Stimulated activated naive B cell treated with anti-CD40 and anti-IgM and Interleukin-4, amounts not matched to agents 10 μg/mL and 1 μg/mL and 100 μg/mL, for 72 hours (primary cell): ENCODE data around the gene UCP2.
A peak's percentile ranks its signal among the peaks of the same experiment; 100 is the strongest.

ENCODE experiments used
- ATAC-seq, 2 donors: fragments of 150-1000 bp; cut with Tn5 transposase; replicated peaks; 2 replicates each; pipeline ENCODE4 v1.10.0; 2021; ENCODE audit warnings: moderate library complexity in 1 of 2
- DNase-seq: peaks from one replicate; pipeline ENCODE4 v3.0.0; 2021
- H3K27ac Mint-ChIP-seq: one replicate; pipeline ENCODE4 v1.8.0; 2022; ENCODE audit warnings: mild to moderate bottlenecking, mixed read lengths
- H3K27me3 Mint-ChIP-seq, 2 donors: one replicate each; pipeline ENCODE4 v1.8.0; 2022; ENCODE audit warnings: mixed read lengths in 2 of 2
- H3K36me3 Mint-ChIP-seq, 2 donors: one replicate each; pipeline ENCODE4 v1.8.0; 2022; ENCODE audit warnings: mixed read lengths in 2 of 2, mild to moderate bottlenecking in 1 of 2
- H3K4me1 Mint-ChIP-seq, 2 donors: one replicate each; pipeline ENCODE4 v1.8.0; 2022; ENCODE audit warnings: mixed read lengths in 2 of 2, mild to moderate bottlenecking in 1 of 2
- H3K4me3 Mint-ChIP-seq, 2 donors: one replicate each; pipeline ENCODE4 v1.8.0; 2022; ENCODE audit warnings: mild to moderate bottlenecking in 2 of 2, mixed read lengths in 2 of 2, moderate library complexity in 1 of 2
- H3K9me3 Mint-ChIP-seq, 2 donors: one replicate each; pipeline ENCODE4 v1.8.0; 2022; ENCODE audit warnings: mixed read lengths in 2 of 2, mild to moderate bottlenecking in 1 of 2

Gene UCP2

GRCh38 chr11:74005721-74006517 is 23.3 kb upstream of the UCP2 start:
- Mint-ChIP-seq H3K4me3 (no peak overlapping the region), H3K36me3 (peaks cover 5 to 41% of the 10 kb centered on the region in 2 donors), H3K4me1 (peaks cover 24 to 32% of the 10 kb centered on the region in 2 donors), H3K27ac (no peak overlapping the region), H3K27me3 (no peaks in the 10 kb centered on the region), H3K9me3 (no peaks in the 10 kb centered on the region)
- ATAC-seq (no peak), DNase-seq (no peak)

- peak; percentile 90 to 94 for ATAC-seq
Measured at GRCh38 chr11:74004759-74005615, 22.3 kb upstream of the UCP2 start.

GRCh38 chr11:74004046-74004695 is 21.5 kb upstream of the UCP2 start:
- DNase-seq (no peak), ATAC-seq (no peak)
- Mint-ChIP-seq H3K4me3 (no peak overlapping the region), H3K36me3 (peaks cover 2 to 27% of the 10 kb centered on the region in 2 donors), H3K27ac (no peak overlapping the region), H3K9me3 (no peaks in the 10 kb centered on the region), H3K27me3 (no peaks in the 10 kb centered on the region), H3K4me1 (peaks cover 19 to 32% of the 10 kb centered on the region in 2 donors)

More at GRCh38 chr11:74004759-74005615, 22.3 kb upstream of the UCP2 start:
- DNase-seq, result no peak
- Mint-ChIP-seq H3K9me3 (no peaks in the 10 kb centered on the region), H3K36me3 (peaks cover 2 to 32% of the 10 kb centered on the region in 2 donors), H3K4me1 (peaks cover 16 to 25% of the 10 kb centered on the region in 2 donors), H3K4me3 (no peak overlapping the region), H3K27me3 (no peaks in the 10 kb centered on the region), H3K27ac (no peak overlapping the region)

GRCh38 chr11:74002832-74003231 is 20.2 kb upstream of the UCP2 start:
- Mint-ChIP-seq H3K4me3 (no peak overlapping the region), H3K9me3 (no peaks in the 10 kb centered on the region), H3K27me3 (no peaks in the 10 kb centered on the region), H3K36me3 (peaks cover 2 to 27% of the 10 kb centered on the region in 2 donors), H3K4me1 (peaks cover 17 to 34% of the 10 kb centered on the region in 2 donors), H3K27ac (no peak overlapping the region)
- ATAC-seq (no peak), DNase-seq (no peak)

- Mint-ChIP-seq H3K27me3 (no peaks in the 10 kb centered on the region), H3K27ac (peak overlapping the region; percentile 16), H3K4me3 (no peak overlapping the region), H3K9me3 (no peaks in the 10 kb centered on the region), H3K4me1 (peaks cover 22 to 44% of the 10 kb centered on the region in 2 donors), H3K36me3 (peaks cover 2 to 27% of the 10 kb centered on the region in 2 donors)
- DNase-seq (no peak), ATAC-seq (no peak)
Measured at GRCh38 chr11:74001822-74002286, 19.2 kb upstream of the UCP2 start.

- no peak for DNase-seq
- no peaks in the 10 kb centered on the region for H3K9me3 Mint-ChIP-seq
- ATAC-seq, result no peak
- no peak overlapping the region for H3K4me3 Mint-ChIP-seq
- no peaks in the 10 kb centered on the region for H3K27me3 Mint-ChIP-seq
- H3K4me1 Mint-ChIP-seq, result peaks cover 23 to 52% of the 10 kb centered on the region in 2 donors
- no peak overlapping the region for H3K27ac Mint-ChIP-seq
- peaks cover 2 to 24% of the 10 kb centered on the region in 2 donors for H3K36me3 Mint-ChIP-seq
Measured at GRCh38 chr11:74000307-74001133, 17.9 kb upstream of the UCP2 start.

GRCh38 chr11:73999581-74000306 is 17.1 kb upstream of the UCP2 start:
- peaks cover 2 to 24% of the 10 kb centered on the region in 2 donors for H3K36me3 Mint-ChIP-seq
- no peaks in the 10 kb centered on the region for H3K9me3 Mint-ChIP-seq
- H3K27ac Mint-ChIP-seq, result peak overlapping the region; percentile 72
- H3K4me3 Mint-ChIP-seq, result no peak overlapping the region
- ATAC-seq (peak; percentile 23 to 26), DNase-seq (no peak)
- no peaks in the 10 kb centered on the region for H3K27me3 Mint-ChIP-seq
- peaks cover 21 to 52% of the 10 kb centered on the region in 2 donors for H3K4me1 Mint-ChIP-seq

- H3K36me3 Mint-ChIP-seq, result peaks cover 2 to 24% of the 10 kb centered on the region in 2 donors
- no peaks in the 10 kb centered on the region for H3K27me3 Mint-ChIP-seq
- no peaks in the 10 kb centered on the region for H3K9me3 Mint-ChIP-seq
- H3K4me1 Mint-ChIP-seq, result peaks cover 21 to 55% of the 10 kb centered on the region in 2 donors
- peak overlapping the region; percentile 72 for H3K27ac Mint-ChIP-seq
- no peak overlapping the region for H3K4me3 Mint-ChIP-seq
- DNase-seq (no peak), ATAC-seq (no peak)
Measured at GRCh38 chr11:73998846-73999575, 16.4 kb upstream of the UCP2 start.

- ATAC-seq (peak; percentile 57 to 67), DNase-seq (no peak)
- peak overlapping the region; percentile 10 to 34 for H3K4me3 Mint-ChIP-seq
- H3K36me3 Mint-ChIP-seq, result peaks cover 2 to 7% of the 10 kb centered on the region in 2 donors
- peak overlapping the region; percentile 84 for H3K27ac Mint-ChIP-seq
- H3K27me3 Mint-ChIP-seq, result no peaks in the 10 kb centered on the region
- H3K9me3 Mint-ChIP-seq, result no peaks in the 10 kb centered on the region
- peaks cover 24 to 66% of the 10 kb centered on the region in 2 donors for H3K4me1 Mint-ChIP-seq
Measured at GRCh38 chr11:73997120-73997770, 14.6 kb upstream of the UCP2 start.

- peaks cover 32 to 76% of the 10 kb centered on the region in 2 donors for H3K4me1 Mint-ChIP-seq
- no peaks in the 10 kb centered on the region for H3K9me3 Mint-ChIP-seq
- ATAC-seq, result no peak
Measured at GRCh38 chr11:73996161-73996747, 13.6 kb upstream of the UCP2 start.

GRCh38 chr11:73995731-73996130 is 13.1 kb upstream of the UCP2 start:
- peak; percentile 56 to 57 for ATAC-seq
- Mint-ChIP-seq H3K27ac (peak overlapping the region; percentile 94), H3K4me3 (peak overlapping the region in 1 of 2 donors; percentile 19), H3K4me1 (peaks cover 32 to 79% of the 10 kb centered on the region in 2 donors), H3K9me3 (no peaks in the 10 kb centered on the region), H3K36me3 (no peaks in the 10 kb centered on the region), H3K27me3 (no peaks in the 10 kb centered on the region)
- no peak for DNase-seq

More at GRCh38 chr11:73996161-73996747, 13.6 kb upstream of the UCP2 start:
- Mint-ChIP-seq H3K27me3 (no peaks in the 10 kb centered on the region), H3K27ac (peak overlapping the region; percentile 94), H3K36me3 (peaks cover 0 to 2% of the 10 kb centered on the region in 2 donors), H3K4me3 (no peak overlapping the region)
- DNase-seq, result no peak

- Mint-ChIP-seq H3K27me3 (no peaks in the 10 kb centered on the region), H3K4me1 (peaks cover 32 to 79% of the 10 kb centered on the region in 2 donors)
- DNase-seq, result no peak
Measured at GRCh38 chr11:73995247-73995646, 12.6 kb upstream of the UCP2 start.

More at GRCh38 chr11:73995247-73995646, 12.6 kb upstream of the UCP2 start:
- Mint-ChIP-seq H3K4me3 (peak overlapping the region; percentile 19 to 35), H3K9me3 (no peaks in the 10 kb centered on the region), H3K27ac (peak overlapping the region; percentile 94), H3K36me3 (no peaks in the 10 kb centered on the region)
- ATAC-seq, result peak; percentile 73 to 75
